Right ventricle myocardium inferior (tissue), 1 donor: ENCODE measurements around the gene MANSC4. TPM values are rescaled to one million over a fixed set of nuclear protein-coding genes. Genes with fewer than 3 reads are reported as not detected.

Source experiments
- ATAC-seq: fragments of 200-7000 bp; cut with Tn5 transposase; one replicate; pipeline ENCODE4 v1.9.1; 2020; ENCODE audit warnings: mild to moderate bottlenecking, moderate library complexity
- DNase-seq: peaks from one replicate; pipeline ENCODE4 v3.0.0; 2021; ENCODE audit errors: missing footprints
- intact Hi-C: fragments of 100-400 bp; cut with DNase I; formaldehyde crosslinking; loops from one replicate; pipeline ENCODE4 v1.11.0; 2022
- long read RNA-seq: library from polyadenylated mRNA; unstranded; transcript quantifications from one replicate; pipeline ENCODE4 v2.0.0, GENCODE V29; 2021
- total RNA-seq: library from RNA; stranded (reverse); fragmentation: NEBNext Ultra II Directional; extraction: Animal tissue kit (Norgen Biotek cat#: 25700); gene quantifications from one replicate; pipeline ENCODE4 v1.2.1, GENCODE V29; 2021
- donor health status: DM: no; HTN: yes; CAD: no; lungs with severe emphysema.

The MANSC4 gene
- not detected for total RNA-seq
- long read RNA-seq, result 0 reads

GRCh38 chr12:27779920-27780611 is at the start of gene MANSC4, which contains the start of gene KLHL42:
TSS of gene MANSC4 (minus strand) at chr12:27780236. CDS start at chr12:27771276, 8,960 bp downstream.
TSS of gene KLHL42 (plus strand) at chr12:27780233. CDS start at chr12:27780331, 98 bp downstream.
- peak; percentile 93 for ATAC-seq
- DNase-seq, result peak; percentile 89
- intact Hi-C loops, result no loop called here

- intact Hi-C loops, result loop anchor here (10.0 kb wide), 1 partner anchor 117 kb away; no protein-coding TSS in a partner anchor
- ATAC-seq, result no peak
- no peak for DNase-seq
Observed at GRCh38 chr12:27828196-27828595, 48.2 kb upstream of the MANSC4 start.

- ATAC-seq (no peak), DNase-seq (no peak)
- intact Hi-C loops, result loop anchor here (10.0 kb wide), 1 partner anchor 119 kb away; no protein-coding TSS in a partner anchor
Observed at GRCh38 chr12:27826076-27826475, 46.0 kb upstream of the MANSC4 start.

GRCh38 chr12:27824126-27824842 is 44.2 kb upstream of the MANSC4 start:
- ATAC-seq (no peak), DNase-seq (no peak)
- intact Hi-C loops, result loop anchor here (10.0 kb wide), 1 partner anchor 121 kb away; no protein-coding TSS in a partner anchor

- intact Hi-C loops, result loop anchor here (10.0 kb wide), 1 partner anchor 122 kb away; no protein-coding TSS in a partner anchor
- no peak for ATAC-seq
- DNase-seq, result no peak
Observed at GRCh38 chr12:27823038-27823437, 43.0 kb upstream of the MANSC4 start.

GRCh38 chr12:27822076-27822712 is 42.2 kb upstream of the MANSC4 start:
- DNase-seq (no peak), ATAC-seq (no peak)
- intact Hi-C loops, result loop anchor here (10.0 kb wide), 1 partner anchor 123 kb away; no protein-coding TSS in a partner anchor

GRCh38 chr12:27821259-27821973 is 41.4 kb upstream of the MANSC4 start:
- no peak for DNase-seq
- peak; percentile 51 for ATAC-seq
- intact Hi-C loops, result loop anchor here (1.0 to 10.0 kb wide), 2 partner anchors 88 to 123 kb away; no protein-coding TSS in a partner anchor

GRCh38 chr12:27820564-27820963 is 40.5 kb upstream of the MANSC4 start:
- intact Hi-C loops, result loop anchor here (10.0 kb wide), 1 partner anchor 124 kb away; no protein-coding TSS in a partner anchor
- DNase-seq (no peak), ATAC-seq (no peak)

- DNase-seq, result no peak
Observed at GRCh38 chr12:27818401-27818918, 38.4 kb upstream of the MANSC4 start.

GRCh38 chr12:27817766-27818165 is 37.7 kb upstream of the MANSC4 start:
- no peak for ATAC-seq
- DNase-seq, result no peak
- intact Hi-C loops, result no loop called here

More at GRCh38 chr12:27818401-27818918, 38.4 kb upstream of the MANSC4 start:
- peak; percentile 24 for ATAC-seq
- intact Hi-C loops, result no loop called here

GRCh38 chr12:27814851-27815591 is 35.0 kb upstream of the MANSC4 start:
- ATAC-seq (no peak), DNase-seq (no peak)
- intact Hi-C loops, result no loop called here

GRCh38 chr12:27814411-27814810 is 34.4 kb upstream of the MANSC4 start:
- DNase-seq (no peak), ATAC-seq (no peak)
- intact Hi-C loops, result no loop called here

- DNase-seq (no peak), ATAC-seq (no peak)
- intact Hi-C loops, result no loop called here
Observed at GRCh38 chr12:27812502-27812901, 32.5 kb upstream of the MANSC4 start.

GRCh38 chr12:27810756-27811155 is 30.7 kb upstream of the MANSC4 start:
- intact Hi-C loops, result no loop called here

GRCh38 chr12:27808841-27809240 is 28.8 kb upstream of the MANSC4 start:
- ATAC-seq, result no peak
- intact Hi-C loops, result no loop called here
- no peak for DNase-seq

More at GRCh38 chr12:27810756-27811155, 30.7 kb upstream of the MANSC4 start:
- ATAC-seq, result no peak
- no peak for DNase-seq

- ATAC-seq (no peak), DNase-seq (no peak)
- intact Hi-C loops, result no loop called here
Observed at GRCh38 chr12:27807063-27807703, 27.1 kb upstream of the MANSC4 start.

- intact Hi-C loops, result no loop called here
- no peak for DNase-seq
- ATAC-seq, result no peak
Observed at GRCh38 chr12:27806259-27806658, 26.2 kb upstream of the MANSC4 start.
